Panc1 (cell line): ENCODE data around the gene KIF25. TPM values are rescaled to one million over a fixed set of nuclear protein-coding genes. Genes with fewer than 3 reads are reported as not detected.

Experiments
- ATAC-seq: fragments of 200-7000 bp; cut with Tn5 transposase; 2 replicates; pipeline ENCODE4 v1.9.1; 2020; ENCODE audit warnings: mild to moderate bottlenecking, moderate library complexity
- BruUV-seq: library from RNA; stranded (reverse); fragments of 400-500 nt; replicated peaks from 2 replicates; lab custom pipeline; 2021; lab: Mats Ljungman, UMichigan
- CTCF ChIA-PET: fragments of 300-600 bp; sonication (Branson Sonifier 250); formaldehyde crosslinking; loops from one replicate; lab custom pipeline; 2022; ENCODE audit warnings: antibody characterized with exemption; lab: Charles Lee
- POLR2A ChIA-PET: fragments of 300-600 bp; sonication (Branson Sonifier 250); formaldehyde crosslinking; loops from one replicate; lab custom pipeline; 2022; ENCODE audit warnings: antibody characterized with exemption; lab: Charles Lee
- DNase-seq: peaks from one replicate; pipeline ENCODE4 v3.0.0-alpha.2; 2010; ENCODE audit warnings: low read depth, low spot score
- H3K27ac ChIP-seq: 2 replicates; pipeline ENCODE4 v1.5.1; 2011; ENCODE audit warnings: mild to moderate bottlenecking, low read length, inconsistent platforms
- H3K27me3 ChIP-seq: fragments of 200-500 bp; sonication (Bioruptor generic); 2 replicates; pipeline ENCODE4 v1.6.0; 2014; ENCODE audit warnings: low read length, inconsistent platforms; ENCODE audit not compliant: control insufficient read depth, insufficient read depth
- H3K36me3 ChIP-seq: fragments of 200-500 bp; sonication (Bioruptor generic); 2 replicates; pipeline ENCODE4 v1.5.1; 2014; ENCODE audit warnings: inconsistent platforms, mild to moderate bottlenecking, low read length, moderate library complexity; ENCODE audit not compliant: control insufficient read depth, insufficient read depth
- H3K4me1 ChIP-seq: 2 replicates; pipeline ENCODE4 v1.5.1; 2011; ENCODE audit warnings: inconsistent platforms, mild to moderate bottlenecking, low read length, moderate library complexity; ENCODE audit not compliant: control insufficient read depth, insufficient read depth
- H3K4me3 ChIP-seq, 2 experiments: 2 replicates each; pipeline ENCODE4 v1.5.1; 2011 to 2012; ENCODE audit warnings: low read depth in 2 of 2, low read length in 2 of 2, mild to moderate bottlenecking in 2 of 2, inconsistent platforms in 1 of 2, moderate library complexity in 1 of 2
- H3K9me3 ChIP-seq: fragments of 200-500 bp; sonication (Bioruptor generic); 2 replicates; pipeline ENCODE4 v1.5.1; 2014; ENCODE audit warnings: low read depth, mild to moderate bottlenecking, inconsistent platforms, low read length, moderate library complexity; ENCODE audit not compliant: control insufficient read depth, insufficient read depth
- CTCF ChIP-seq: fragments of 450-650 bp; IDR thresholded peaks from 2 replicates; pipeline ENCODE4 v1.5.1; 2017; ENCODE audit warnings: mild to moderate bottlenecking
- POLR2AphosphoS5 ChIP-seq: IDR thresholded peaks from 2 replicates; pipeline ENCODE4 v1.6.1; 2012; ENCODE audit warnings: mild to moderate bottlenecking, low read depth, low read length, moderate library complexity
- REST ChIP-seq, 2 experiments: IDR thresholded peaks; 2 replicates each; pipeline ENCODE4 v1.6.1; 2011 to 2012; ENCODE audit warnings: low read depth in 2 of 2, control low read depth in 1 of 2, low read length in 1 of 2, mild to moderate bottlenecking in 1 of 2, moderate library complexity in 1 of 2; ENCODE audit not compliant: insufficient read depth in 1 of 2
- SIN3A ChIP-seq: IDR thresholded peaks from 2 replicates; pipeline ENCODE4 v1.6.1; 2012; ENCODE audit warnings: low read depth, mild to moderate bottlenecking, low read length, moderate library complexity, borderline replicate concordance; ENCODE audit not compliant: insufficient read depth
- TCF7L2 ChIP-seq: IDR thresholded peaks from 2 replicates; pipeline ENCODE4 v1.6.1; 2011; ENCODE audit warnings: mild to moderate bottlenecking, low read depth, low read length, inconsistent platforms
- in situ Hi-C: cut with HindIII; loops from 2 replicates; pipeline ENCODE4 v1.10.0; 2016; ENCODE audit warnings: low sequenced_read_pairs, low pct_unique_long_range_greater_than_20kb
- intact Hi-C: fragments of 100-400 bp; cut with micrococcal nuclease; formaldehyde crosslinking; loops from one replicate; pipeline ENCODE4 v1.10.0; 2022; ENCODE audit not compliant: unreplicated experiment
- total RNA-seq: library from RNA; stranded (reverse); gene quantifications from one replicate; pipeline ENCODE4 v1.2.1, GENCODE V29; 2021; ENCODE audit not compliant: unreplicated experiment

Gene KIF25
- total RNA-seq, 1 experiment from 2014 or later = 0.44 TPM

- ChIA-PET POLR2A (no interaction called here), CTCF (interaction anchor here (0.6 to 1.3 kb wide), 5 partner anchors 16 to 81 kb away, joined by 3 to 6 read pairs (median 3); no protein-coding TSS in a partner anchor)
- TF ChIP-seq TCF7L2 (no peak), POLR2AphosphoS5 (no peak), SIN3A (no peak), REST (IDR thresholded peaks at IDR 0.05; ENCODE audit: insufficient read depth in 1 of 2, low read depth in 2 of 2, low read length in 1 of 2) (no peak), CTCF (peak; percentile 86; the same call in 1 of the 2 replicates)
- in situ Hi-C loops = no loop called here
- ATAC-seq = peak; percentile 73
- Histone ChIP-seq H3K36me3 (no peaks in the 10 kb centered on the region), H3K4me1 (no peaks in the 10 kb centered on the region), H3K27me3 (no peaks in the 10 kb centered on the region), H3K9me3 (no peaks in the 10 kb centered on the region), H3K27ac (no peak overlapping the region), H3K4me3 (no peak overlapping the region)
- BruUV-seq = no TSS peak
- no peak for DNase-seq
- intact Hi-C loops = loop anchor here (5.0 kb wide), 1 partner anchor 72 kb away; no protein-coding TSS in a partner anchor
Measured at GRCh38 chr6:168060521-168060931, 63.1 kb downstream of the KIF25 start.

DNA sequence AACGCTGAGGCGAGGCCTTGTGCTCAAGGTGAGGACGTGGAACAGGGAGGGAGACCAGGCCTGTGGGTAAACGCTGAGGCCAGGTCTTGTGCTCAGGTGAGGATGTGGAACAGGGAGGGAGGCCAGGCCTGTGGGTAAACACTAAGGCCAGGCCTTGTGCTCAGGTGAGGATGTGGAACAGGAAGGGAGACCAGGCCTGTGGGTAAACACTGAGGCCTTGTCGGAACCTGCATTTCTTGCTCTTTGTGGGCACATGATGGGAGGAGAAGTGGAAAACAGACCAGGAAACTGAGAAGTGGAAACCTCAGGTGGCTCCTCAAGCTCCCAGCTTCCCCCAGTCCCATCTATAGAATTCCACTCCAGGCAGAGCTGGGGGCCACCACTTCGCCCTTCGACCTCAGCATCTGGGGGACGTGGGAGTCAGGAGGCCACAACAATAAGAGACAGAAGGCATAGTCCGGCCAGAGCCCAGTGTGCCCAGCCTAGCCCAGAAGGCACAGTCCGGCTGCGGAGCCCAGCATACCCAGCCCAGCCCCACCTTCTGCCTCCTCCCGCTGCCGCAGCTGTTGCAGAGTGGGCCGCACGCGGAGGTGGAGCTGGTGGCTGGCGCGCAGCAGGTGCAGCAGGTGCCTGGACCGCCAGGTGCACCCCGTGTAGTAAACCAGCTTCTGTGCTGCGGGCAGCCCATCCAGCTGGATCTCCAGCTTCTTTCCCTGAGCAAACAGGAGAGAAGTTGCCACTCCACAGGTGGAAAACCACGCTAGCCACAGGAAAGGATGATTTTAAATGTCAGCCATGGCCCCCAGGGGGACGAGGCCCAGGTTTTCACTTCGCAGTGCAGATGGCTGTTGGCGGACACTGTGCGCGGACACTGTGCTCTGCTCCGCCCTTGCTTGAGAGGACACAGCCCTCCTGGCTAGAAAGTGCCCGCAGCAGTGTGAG is 64.1 kb downstream of the KIF25 start:
- H3K9me3 ChIP-seq = no peaks in the 10 kb centered on the region
- intact Hi-C loops (loop anchor here (5.0 kb wide), 1 partner anchor 71 kb away; no protein-coding TSS in a partner anchor), in situ Hi-C loops (no loop called here)
- H3K4me1 ChIP-seq = no peaks in the 10 kb centered on the region
- BruUV-seq = no TSS peak
- H3K36me3 ChIP-seq = no peaks in the 10 kb centered on the region
- peak overlapping the region; percentile 29; the same call in 1 of the 2 replicates for H3K27ac ChIP-seq
- no peak for DNase-seq
- ChIA-PET POLR2A (no interaction called here), CTCF (interaction anchor here (1.0 kb wide), 1 partner anchor 68 kb away, joined by 3 read pairs; no protein-coding TSS in a partner anchor)
- TF ChIP-seq REST (IDR thresholded peaks at IDR 0.05; ENCODE audit: insufficient read depth in 1 of 2, low read depth in 2 of 2, low read length in 1 of 2) (no peak), SIN3A (no peak), TCF7L2 (no peak), CTCF (no peak), POLR2AphosphoS5 (no peak)
- ATAC-seq = no peak
- H3K4me3 ChIP-seq = no peak overlapping the region
- H3K27me3 ChIP-seq = no peaks in the 10 kb centered on the region
